Measurements from ENCODE around the gene ZNF12. TPM values are rescaled to one million over a fixed set of nuclear protein-coding genes. Genes with fewer than 3 reads are reported as not detected.

The ZNF12 gene
- total RNA-seq = 14.4 and 33.7 TPM in 2 replicates

GRCh38 chr7:6706666-6707407 lies at the start of gene ZNF12:
Gene ZNF12, minus strand, starts transcription at chr7:6706947. Its CDS starts 1,774 bp downstream, at chr7:6705173.

GRCh38 chr7:6753964-6754363 lies 47.2 kb upstream of the ZNF12 start, which contains the start of gene RSPH10B2:
Gene RSPH10B2, plus strand, starts transcription at chr7:6754103. Its CDS starts 3,575 bp downstream, at chr7:6757678.

Other genes with a start within 250 kb of the ZNF12 start
- gene KDELR2, start 222.8 kb downstream of the ZNF12 start, total RNA-seq = 88.5 and 101 TPM in 2 replicates
- under 0.01 and 0.14 TPM in 2 replicates for gene GRID2IP, start 155.5 kb downstream of the ZNF12 start, total RNA-seq
- gene ZDHHC4, start 129.5 kb downstream of the ZNF12 start, total RNA-seq = 67.0 and 88.3 TPM in 2 replicates
- 9.9 and 12.3 TPM in 2 replicates for gene INTS15, start 116.9 kb downstream of the ZNF12 start, total RNA-seq
- gene ZNF853, start 91.3 kb downstream of the ZNF12 start, total RNA-seq = 0.34 and 0.43 TPM in 2 replicates
- gene ZNF316, start 69.6 kb downstream of the ZNF12 start, total RNA-seq = 16.1 and 30.9 TPM in 2 replicates
- 0.34 and 0.50 TPM in 2 replicates for gene RSPH10B2, start 47.2 kb upstream of the ZNF12 start, total RNA-seq
- 34.5 and 52.6 TPM in 2 replicates for gene CCZ1B, start 119.3 kb upstream of the ZNF12 start, total RNA-seq

Measured in nasal cavity respiratory epithelium epithelial cell of viscerocranial mucosa (primary cell).